OCI-LY1 (cell line): ENCODE measurements around the gene RHBG.
A peak's percentile ranks its signal among the peaks of the same experiment; 100 is the strongest.

Source experiments
- H2AFZ ChIP-seq: fragments of 200-600 bp; sonication (generic), shearing (Covaris generic); 2 replicates; pipeline ENCODE4 v1.6.0; 2014; ENCODE audit warnings: antibody characterized with exemption, mild to moderate bottlenecking, low read length
- H3F3A ChIP-seq: fragments of 200-600 bp; sonication (generic), shearing (Covaris generic); 2 replicates; pipeline ENCODE4 v1.6.0; 2014; ENCODE audit warnings: mild to moderate bottlenecking, antibody characterized with exemption, low read length, moderate library complexity; ENCODE audit not compliant: insufficient read depth
- H3K27ac ChIP-seq: fragments of 200-600 bp; sonication (generic); 2 replicates; pipeline ENCODE4 v1.5.1; 2014; ENCODE audit warnings: low read length, mixed run types, mild to moderate bottlenecking, low read depth; ENCODE audit not compliant: poor library complexity, severe bottlenecking
- H3K27me3 ChIP-seq: fragments of 200-600 bp; sonication (generic); 2 replicates; pipeline ENCODE4 v1.6.0; 2014; ENCODE audit warnings: antibody characterized with exemption, mild to moderate bottlenecking, low read length, moderate library complexity; ENCODE audit not compliant: insufficient read depth
- H3K36me3 ChIP-seq: fragments of 200-600 bp; sonication (generic); 2 replicates; pipeline ENCODE4 v1.6.1; 2014; ENCODE audit warnings: mild to moderate bottlenecking, antibody characterized with exemption, low read length, moderate library complexity, mixed read lengths; ENCODE audit not compliant: insufficient read depth
- H3K4me1 ChIP-seq: fragments of 200-600 bp; sonication (generic); 2 replicates; pipeline ENCODE4 v1.5.1; 2014; ENCODE audit warnings: mild to moderate bottlenecking, low read length, moderate library complexity; ENCODE audit not compliant: insufficient read depth, severe bottlenecking
- H3K4me2 ChIP-seq: fragments of 200-600 bp; sonication (generic), shearing (Covaris generic); 2 replicates; pipeline ENCODE4 v1.6.1; 2014; ENCODE audit warnings: low read length
- H3K4me3 ChIP-seq: fragments of 200-600 bp; sonication (generic); 2 replicates; pipeline ENCODE4 v1.5.1; 2014; ENCODE audit warnings: low read length, low read depth, mild to moderate bottlenecking, mixed read lengths; ENCODE audit not compliant: poor library complexity, severe bottlenecking
- H3K79me2 ChIP-seq: fragments of 200-600 bp; shearing (Covaris generic); 2 replicates; pipeline ENCODE4 v1.6.1; 2016; ENCODE audit warnings: mixed run types, low read length, mixed read lengths; ENCODE audit not compliant: insufficient read depth
- H3K9ac ChIP-seq: fragments of 200-600 bp; sonication (generic), shearing (Covaris generic); 2 replicates; pipeline ENCODE4 v1.6.1; 2014; ENCODE audit warnings: mild to moderate bottlenecking, low read length, mixed read lengths
- H3K9me2 ChIP-seq: fragments of 200-600 bp; sonication (generic), shearing (Covaris generic); 2 replicates; pipeline ENCODE4 v1.6.1; 2014; ENCODE audit warnings: low read depth, mild to moderate bottlenecking, low read length, mixed read lengths
- H3K9me3 ChIP-seq: fragments of 200-600 bp; shearing (Covaris generic); 2 replicates; pipeline ENCODE4 v1.6.1; 2014; ENCODE audit warnings: low read length, mixed read lengths
- H4K20me1 ChIP-seq: fragments of 200-600 bp; sonication (generic), shearing (Covaris generic); 2 replicates; pipeline ENCODE4 v1.6.0; 2016; ENCODE audit warnings: mild to moderate bottlenecking, low read length; ENCODE audit not compliant: insufficient read depth
- CTCF ChIP-seq: fragments of 200-600 bp; sonication (generic), shearing (Covaris generic); IDR thresholded peaks from 2 replicates; pipeline ENCODE4 v1.5.1; 2017; ENCODE audit warnings: mild to moderate bottlenecking, antibody characterized with exemption, low read length, moderate library complexity, mixed read lengths
- EZH2 ChIP-seq: fragments of 200-600 bp; sonication (generic), shearing (Covaris generic); IDR thresholded peaks from 2 replicates; pipeline ENCODE4 v1.8.0; 2017; ENCODE audit warnings: borderline replicate concordance, mixed run types, mild to moderate bottlenecking, antibody characterized with exemption, low read length, moderate library complexity, mixed read lengths

RHBG gene

GRCh38 chr1:156421062-156421938 is 52.3 kb downstream of the RHBG start:
- Histone ChIP-seq H3K36me3 (no peaks in the 10 kb centered on the region), H3K9me2 (no peaks in the 10 kb centered on the region), H3K9ac (peak overlapping the region; percentile 48; the same call in 1 of the 2 replicates), H3F3A (no peaks in the 10 kb centered on the region), H3K79me2 (no peaks in the 10 kb centered on the region), H3K4me3 (peak overlapping the region; percentile 61), H3K4me2 (peak overlapping the region; percentile 67), H4K20me1 (no peaks in the 10 kb centered on the region), H3K27me3 (peaks cover 7% of the 10 kb centered on the region), H3K27ac (no peak overlapping the region), H3K9me3 (no peaks in the 10 kb centered on the region), H3K4me1 (peaks cover 24% of the 10 kb centered on the region), H2AFZ (no peak overlapping the region)
- TF ChIP-seq EZH2 = no peak
- no peak for TF ChIP-seq CTCF

- Histone ChIP-seq H2AFZ (no peak overlapping the region), H3F3A (no peaks in the 10 kb centered on the region)
- TF ChIP-seq CTCF = no peak
- TF ChIP-seq EZH2 = no peak
These were observed 53.1 kb downstream of the RHBG start for GRCh38 chr1:156421939-156422601.

GRCh38 chr1:156422602-156423091 is 53.6 kb downstream of the RHBG start:
- H4K20me1 ChIP-seq = no peaks in the 10 kb centered on the region
- H3K9ac ChIP-seq = no peak overlapping the region
- peaks cover 24% of the 10 kb centered on the region for H3K4me1 ChIP-seq
- no peak overlapping the region for H2AFZ ChIP-seq
- no peaks in the 10 kb centered on the region for H3K79me2 ChIP-seq
- H3K4me2 ChIP-seq = no peak overlapping the region
- no peak overlapping the region for H3K27ac ChIP-seq
- peaks cover 7% of the 10 kb centered on the region for H3K27me3 ChIP-seq
- H3K9me3 ChIP-seq = no peaks in the 10 kb centered on the region
- TF ChIP-seq EZH2 = no peak
- no peak for TF ChIP-seq CTCF
- no peaks in the 10 kb centered on the region for H3F3A ChIP-seq
- H3K36me3 ChIP-seq = no peaks in the 10 kb centered on the region
- H3K4me3 ChIP-seq = no peak overlapping the region
- H3K9me2 ChIP-seq = no peaks in the 10 kb centered on the region

More at GRCh38 chr1:156421939-156422601, 53.1 kb downstream of the RHBG start:
- Histone ChIP-seq H3K27ac (no peak overlapping the region), H3K9me3 (no peaks in the 10 kb centered on the region), H3K4me2 (peak overlapping the region; percentile 67), H3K27me3 (peaks cover 7% of the 10 kb centered on the region), H3K79me2 (no peaks in the 10 kb centered on the region), H3K36me3 (no peaks in the 10 kb centered on the region), H3K4me3 (peak overlapping the region; percentile 61), H3K9me2 (no peaks in the 10 kb centered on the region), H3K9ac (no peak overlapping the region; the same call in 1 of the 2 replicates), H3K4me1 (peaks cover 24% of the 10 kb centered on the region), H4K20me1 (no peaks in the 10 kb centered on the region)
